Measurements from ENCODE around the gene PEX14.

The PEX14 gene

DNA sequence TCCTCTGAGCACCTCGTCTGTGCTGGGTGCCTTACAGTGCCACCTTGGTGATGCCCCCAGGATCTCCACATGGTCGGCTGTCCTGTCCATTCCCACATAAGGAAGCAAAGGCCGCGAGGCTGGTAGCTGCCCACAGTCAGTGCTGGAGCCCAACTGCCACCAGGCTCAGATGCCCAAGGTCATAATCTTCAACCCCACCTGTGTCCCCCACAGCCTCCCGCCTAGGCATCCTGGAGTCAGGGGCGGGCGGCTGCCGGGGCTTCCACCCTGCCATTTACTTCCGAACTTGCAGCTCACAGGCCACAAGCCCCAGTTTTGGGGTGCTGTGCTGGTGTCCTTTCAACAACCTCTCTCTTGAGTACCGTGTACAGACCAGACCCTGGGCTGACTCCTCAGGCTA, 195.4 kb downstream of the PEX14 start:
- no peak for DNase-seq (ENCODE audit: extremely low spot score)
- ChIA-PET POLR2A (no interaction called here), CTCF (no interaction called here)
- TF ChIP-seq CTCF (IDR thresholded peaks at IDR 0.05; ENCODE audit: control extremely low read depth, extremely low read depth, low read depth, missing control alignments) = no peak

DNA sequence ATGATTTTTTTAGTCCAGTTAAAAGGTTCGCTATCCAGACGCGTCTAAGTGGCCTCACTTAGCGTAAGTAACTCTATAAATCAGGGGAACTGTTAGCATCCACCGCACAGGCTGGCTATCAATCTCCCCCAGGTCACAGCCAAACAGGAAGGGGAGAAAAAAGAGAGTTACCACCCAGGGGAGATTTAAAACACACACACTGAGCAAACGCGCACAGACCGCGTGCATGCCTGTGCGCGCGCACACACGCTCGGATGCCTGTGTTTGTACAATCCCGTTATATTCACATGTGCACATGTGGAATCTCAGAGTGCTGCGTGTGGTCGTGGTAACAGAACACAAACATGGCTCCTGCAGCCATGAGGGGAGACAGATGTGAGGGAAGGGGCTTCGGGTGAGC, 196.3 kb downstream of the PEX14 start:
- ChIA-PET POLR2A (no interaction called here), CTCF (no interaction called here)
- DNase-seq (ENCODE audit: extremely low spot score) = no peak
- TF ChIP-seq CTCF (IDR thresholded peaks at IDR 0.05; ENCODE audit: control extremely low read depth, extremely low read depth, low read depth, missing control alignments) = no peak

DNA sequence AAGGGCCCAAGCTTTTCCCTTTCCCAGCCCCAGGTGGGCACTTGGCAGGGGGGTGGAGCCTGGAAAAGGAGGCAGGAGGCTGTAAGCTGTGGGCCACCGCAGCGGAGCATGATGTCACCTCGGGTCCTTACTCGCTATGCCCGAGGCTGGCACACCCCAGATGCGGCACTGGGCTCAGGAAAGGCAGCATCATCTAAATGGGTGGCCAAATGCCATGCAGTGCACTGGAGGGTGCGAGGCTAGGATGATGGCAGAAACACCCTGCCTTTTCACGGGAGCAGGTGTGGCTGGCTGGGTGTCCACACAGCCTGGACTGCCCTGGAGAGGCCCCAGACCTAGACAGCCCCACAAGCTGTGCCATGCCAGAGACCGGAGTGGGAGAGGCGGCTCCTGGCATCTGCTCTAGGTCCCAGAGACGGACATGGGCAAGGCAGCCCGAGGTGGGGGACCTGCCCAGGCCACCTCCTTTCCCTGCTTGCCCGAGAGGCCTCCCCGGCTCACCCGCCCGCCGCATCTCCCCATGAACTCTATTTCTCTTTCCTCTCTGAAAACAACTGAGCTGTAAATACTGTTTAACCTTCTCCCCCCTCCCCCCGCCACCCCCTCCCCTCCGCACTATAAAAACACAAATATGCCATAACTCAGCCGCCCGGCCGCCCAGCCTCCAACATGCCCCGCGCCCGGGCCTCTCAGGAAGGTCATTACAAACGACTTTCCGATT, 197.0 kb downstream of the PEX14 start:
- no peak for TF ChIP-seq CTCF (IDR thresholded peaks at IDR 0.05; ENCODE audit: control extremely low read depth, extremely low read depth, low read depth, missing control alignments)
- POLR2A ChIA-PET = no interaction called here
- DNase-seq (ENCODE audit: extremely low spot score) = no peak
- CTCF ChIA-PET = no interaction called here

DNA sequence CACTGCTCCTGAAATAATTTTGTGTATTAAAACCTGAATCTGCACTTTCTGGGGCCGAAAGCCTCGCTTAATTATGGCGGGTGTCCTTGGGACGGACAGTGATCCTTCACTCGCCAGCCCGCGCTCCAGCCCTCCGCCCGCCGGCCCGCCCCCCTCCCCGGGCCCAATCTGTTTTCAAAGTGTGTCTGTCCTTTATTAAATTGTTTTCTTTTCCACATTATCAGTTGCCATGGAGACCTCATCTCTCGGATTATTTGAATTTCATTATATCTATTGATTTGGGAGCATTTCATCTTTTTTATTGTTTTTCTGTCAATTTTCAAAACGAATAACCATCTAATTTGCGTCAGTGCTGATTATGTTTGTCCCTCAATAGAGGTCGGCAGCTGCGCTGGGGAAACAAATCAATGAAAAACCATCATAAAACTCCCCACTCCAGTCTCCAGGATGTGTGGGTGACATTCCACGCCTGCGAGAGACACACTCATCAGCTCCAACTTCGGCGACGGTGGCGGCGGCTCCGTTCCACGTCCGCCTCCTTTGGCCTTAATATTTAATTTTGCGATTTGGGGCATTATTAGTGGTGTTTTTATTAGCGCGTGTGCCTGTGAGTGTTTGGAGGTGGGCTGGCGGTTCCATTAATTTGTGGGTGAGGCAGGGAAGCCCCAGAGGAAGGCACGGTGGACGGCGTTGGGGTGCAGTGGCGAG, 197.7 kb downstream of the PEX14 start:
- POLR2A ChIA-PET = no interaction called here
- TF ChIP-seq CTCF (IDR thresholded peaks at IDR 0.05; ENCODE audit: control extremely low read depth, extremely low read depth, low read depth, missing control alignments) = no peak
- no peak for DNase-seq (ENCODE audit: extremely low spot score)
- CTCF ChIA-PET = no interaction called here

DNA sequence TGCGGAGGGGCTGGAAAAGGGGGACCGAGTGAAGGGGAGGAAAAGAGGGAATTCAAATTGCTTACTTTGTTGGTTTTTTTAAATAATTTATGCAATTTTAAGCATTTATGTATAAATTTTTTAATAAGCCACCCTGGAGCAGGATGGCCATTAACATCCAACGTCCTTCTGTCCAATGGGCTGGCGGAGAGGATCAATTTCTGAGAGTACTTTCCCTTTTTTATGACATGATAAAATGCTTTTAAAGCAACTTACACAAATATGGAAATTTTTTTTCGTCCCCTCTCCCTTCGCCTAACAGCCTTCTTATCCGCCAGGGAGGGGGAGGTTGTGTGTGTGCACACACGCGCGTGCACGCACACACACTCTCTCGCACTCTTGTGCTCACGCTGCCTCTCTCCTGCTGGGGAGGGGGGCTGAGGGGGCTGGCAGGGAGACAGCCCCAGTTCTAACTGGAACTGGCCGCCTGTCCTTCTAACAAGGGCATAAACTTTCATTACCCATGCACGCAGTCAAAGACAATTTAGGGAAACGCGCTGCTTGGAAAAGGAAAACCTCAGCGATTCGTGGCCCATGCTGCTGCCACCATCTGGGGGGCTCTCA, 198.5 kb downstream of the PEX14 start:
- CTCF ChIA-PET = no interaction called here
- TF ChIP-seq CTCF (IDR thresholded peaks at IDR 0.05; ENCODE audit: control extremely low read depth, extremely low read depth, low read depth, missing control alignments) = no peak
- POLR2A ChIA-PET = no interaction called here
- no peak for DNase-seq (ENCODE audit: extremely low spot score)

DNA sequence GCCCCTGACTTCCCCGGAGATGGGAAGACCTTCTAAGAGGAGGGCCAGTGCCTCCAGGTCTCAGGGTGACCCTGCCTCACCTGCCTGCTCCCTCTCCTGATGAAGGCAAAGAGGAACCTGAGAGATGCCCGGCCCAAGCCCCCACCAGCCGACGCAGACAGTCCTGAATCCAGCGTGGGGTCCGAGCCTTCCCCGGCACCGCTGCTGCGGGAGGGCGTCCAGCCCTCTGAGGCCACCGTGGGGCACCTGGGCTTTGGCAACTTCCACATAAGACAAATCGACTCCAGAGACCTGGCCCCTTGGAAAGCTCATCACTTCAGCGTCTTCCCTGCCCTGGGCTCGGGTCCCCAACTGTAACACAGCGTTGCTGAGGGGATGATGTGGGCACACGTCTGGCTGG, 199.5 kb downstream of the PEX14 start:
- POLR2A ChIA-PET = no interaction called here
- CTCF ChIA-PET = no interaction called here
- DNase-seq (ENCODE audit: extremely low spot score) = no peak

More for the DNA sequence above, 199.5 kb downstream of the PEX14 start:
- TF ChIP-seq CTCF (IDR thresholded peaks at IDR 0.05; ENCODE audit: control extremely low read depth, extremely low read depth, low read depth, missing control alignments) = no peak

Data from GM10248 (cell line).